BE2C (cell line): ENCODE results near the gene EVL.
"Not testable (repeated sequence)": the region's sequence is repeated elsewhere in the genome, so short reads cannot be mapped to it uniquely, and the experiment has no call there.

ENCODE experiments used
- DNase-seq: peaks from one replicate; pipeline ENCODE4 v3.0.0-alpha.2; 2020
- H3K27me3 ChIP-seq: fragments of 250-450 bp; sonication (Bioruptor Pico); 2 replicates; pipeline ENCODE4 v1.5.1; 2020; ENCODE audit warnings: mild to moderate bottlenecking
- H3K36me3 ChIP-seq: fragments of 250-450 bp; sonication (Bioruptor Pico); 2 replicates; pipeline ENCODE4 v1.5.1; 2020; ENCODE audit warnings: mild to moderate bottlenecking
- H3K4me1 ChIP-seq: fragments of 250-450 bp; sonication (Bioruptor Pico); 2 replicates; pipeline ENCODE4 v1.5.1; 2020
- H3K4me3 ChIP-seq: 2 replicates; pipeline ENCODE4 v1.5.1; 2011; ENCODE audit warnings: low read depth, low read length
- H3K9me3 ChIP-seq: fragments of 250-450 bp; sonication (Bioruptor Pico); 2 replicates; pipeline ENCODE4 v1.5.1; 2020
- TF ChIP-seq, protein P1 (sequence below): IDR thresholded peaks from 2 replicates; pipeline ENCODE4 v1.5.1; 2012; ENCODE audit warnings: mild to moderate bottlenecking, low read depth, low read length

EVL gene

DNA sequence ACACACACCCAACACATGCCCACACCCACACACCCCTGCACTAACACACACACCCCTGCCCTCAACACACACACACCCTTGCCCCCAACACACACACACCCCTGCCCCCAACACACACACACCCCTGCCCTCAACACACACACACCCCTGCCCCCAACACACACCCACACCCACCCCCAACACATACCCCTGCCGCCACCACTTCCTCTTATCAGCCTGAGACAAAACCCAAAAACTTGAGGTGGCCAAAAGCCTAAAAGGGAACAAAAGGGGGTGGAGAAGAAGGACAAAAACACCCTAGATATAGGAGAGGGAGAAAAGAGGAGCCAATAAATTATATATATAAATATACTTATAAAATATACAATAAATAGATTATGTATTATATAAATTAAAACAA lies 103.3 kb downstream of the EVL start:
- no peaks in the 10 kb centered on the region for H3K9me3 ChIP-seq
- no peaks in the 10 kb centered on the region for H3K4me1 ChIP-seq
- DNase-seq = no peak
- H3K36me3 ChIP-seq = no peaks in the 10 kb centered on the region
- no peak overlapping the region for H3K4me3 ChIP-seq
- TF ChIP-seq, protein P1, sequence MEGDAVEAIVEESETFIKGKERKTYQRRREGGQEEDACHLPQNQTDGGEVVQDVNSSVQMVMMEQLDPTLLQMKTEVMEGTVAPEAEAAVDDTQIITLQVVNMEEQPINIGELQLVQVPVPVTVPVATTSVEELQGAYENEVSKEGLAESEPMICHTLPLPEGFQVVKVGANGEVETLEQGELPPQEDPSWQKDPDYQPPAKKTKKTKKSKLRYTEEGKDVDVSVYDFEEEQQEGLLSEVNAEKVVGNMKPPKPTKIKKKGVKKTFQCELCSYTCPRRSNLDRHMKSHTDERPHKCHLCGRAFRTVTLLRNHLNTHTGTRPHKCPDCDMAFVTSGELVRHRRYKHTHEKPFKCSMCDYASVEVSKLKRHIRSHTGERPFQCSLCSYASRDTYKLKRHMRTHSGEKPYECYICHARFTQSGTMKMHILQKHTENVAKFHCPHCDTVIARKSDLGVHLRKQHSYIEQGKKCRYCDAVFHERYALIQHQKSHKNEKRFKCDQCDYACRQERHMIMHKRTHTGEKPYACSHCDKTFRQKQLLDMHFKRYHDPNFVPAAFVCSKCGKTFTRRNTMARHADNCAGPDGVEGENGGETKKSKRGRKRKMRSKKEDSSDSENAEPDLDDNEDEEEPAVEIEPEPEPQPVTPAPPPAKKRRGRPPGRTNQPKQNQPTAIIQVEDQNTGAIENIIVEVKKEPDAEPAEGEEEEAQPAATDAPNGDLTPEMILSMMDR = no peak
- no peaks in the 10 kb centered on the region for H3K27me3 ChIP-seq

DNA sequence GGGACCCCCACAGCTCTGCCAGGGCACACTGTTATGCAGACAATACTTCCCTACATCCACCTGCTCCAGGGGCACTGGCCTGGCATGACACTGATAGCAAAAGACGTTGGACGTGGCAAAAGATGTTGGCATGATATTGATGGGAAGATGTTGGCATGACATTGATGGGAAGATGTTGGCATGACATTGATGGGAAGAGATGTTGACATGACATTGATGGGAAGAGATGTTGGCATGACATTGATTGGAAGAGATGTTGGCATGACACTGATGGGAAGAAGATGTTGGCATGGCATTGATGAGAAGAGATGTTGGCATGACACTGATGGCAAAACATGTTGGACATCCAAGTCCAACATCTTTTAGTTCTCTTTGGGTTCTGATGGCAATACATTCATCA lies 105.7 kb downstream of the EVL start:
- TF ChIP-seq, protein P1 = no peak
- H3K9me3 ChIP-seq = no peaks in the 10 kb centered on the region
- no peaks in the 10 kb centered on the region for H3K4me1 ChIP-seq
- no peak for DNase-seq
- H3K4me3 ChIP-seq = no peak overlapping the region
- no peaks in the 10 kb centered on the region for H3K36me3 ChIP-seq
- H3K27me3 ChIP-seq = no peaks in the 10 kb centered on the region

DNA sequence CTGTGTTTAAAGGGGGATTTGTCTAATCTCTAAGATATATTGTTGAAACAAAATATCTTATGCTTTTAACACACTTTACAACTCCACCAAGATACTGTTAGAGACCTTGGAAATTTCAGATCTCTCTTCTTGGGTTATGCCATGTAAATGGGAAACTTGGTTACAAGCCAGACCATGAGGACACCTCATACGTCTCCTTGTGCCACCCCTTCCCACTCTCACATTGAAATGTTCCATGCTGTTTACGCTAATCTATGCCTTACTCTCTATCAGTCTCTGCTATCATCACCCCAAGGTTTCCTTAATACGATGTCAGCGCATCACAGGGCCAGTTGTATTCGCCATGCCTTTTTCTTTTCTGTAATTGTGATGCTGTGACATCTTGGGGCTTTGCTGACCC lies 107.6 kb downstream of the EVL start:
- Histone ChIP-seq H3K4me3 (no peak overlapping the region), H3K4me1 (peaks cover 7% of the 10 kb centered on the region), H3K9me3 (no peaks in the 10 kb centered on the region), H3K27me3 (no peaks in the 10 kb centered on the region), H3K36me3 (no peaks in the 10 kb centered on the region)
- DNase-seq = no peak
- TF ChIP-seq, protein P1 = no peak

DNA sequence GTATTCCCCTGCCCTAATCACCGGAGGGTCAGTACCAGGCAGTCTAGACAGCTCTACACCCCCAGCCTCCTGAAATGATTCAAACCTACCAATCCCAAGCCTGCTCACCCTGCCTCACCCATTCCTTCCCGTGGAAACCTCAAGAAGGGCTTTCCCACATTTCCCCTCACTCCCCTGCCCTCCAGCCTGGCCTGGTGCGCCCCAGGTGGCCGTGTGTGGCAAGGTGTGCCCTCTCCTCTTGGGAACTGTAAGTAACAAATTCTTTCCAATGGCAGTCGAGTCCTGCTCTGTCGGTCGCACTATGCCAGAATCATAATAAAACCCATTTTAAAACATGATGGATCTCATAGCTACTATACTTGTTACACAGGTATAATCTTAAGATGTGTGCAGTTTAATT lies 108.1 kb downstream of the EVL start:
- Histone ChIP-seq H3K4me1 (peaks cover 7% of the 10 kb centered on the region), H3K27me3 (no peaks in the 10 kb centered on the region), H3K9me3 (no peaks in the 10 kb centered on the region), H3K36me3 (no peaks in the 10 kb centered on the region), H3K4me3 (no peak overlapping the region)
- DNase-seq = no peak
- TF ChIP-seq, protein P1 = no peak

DNA sequence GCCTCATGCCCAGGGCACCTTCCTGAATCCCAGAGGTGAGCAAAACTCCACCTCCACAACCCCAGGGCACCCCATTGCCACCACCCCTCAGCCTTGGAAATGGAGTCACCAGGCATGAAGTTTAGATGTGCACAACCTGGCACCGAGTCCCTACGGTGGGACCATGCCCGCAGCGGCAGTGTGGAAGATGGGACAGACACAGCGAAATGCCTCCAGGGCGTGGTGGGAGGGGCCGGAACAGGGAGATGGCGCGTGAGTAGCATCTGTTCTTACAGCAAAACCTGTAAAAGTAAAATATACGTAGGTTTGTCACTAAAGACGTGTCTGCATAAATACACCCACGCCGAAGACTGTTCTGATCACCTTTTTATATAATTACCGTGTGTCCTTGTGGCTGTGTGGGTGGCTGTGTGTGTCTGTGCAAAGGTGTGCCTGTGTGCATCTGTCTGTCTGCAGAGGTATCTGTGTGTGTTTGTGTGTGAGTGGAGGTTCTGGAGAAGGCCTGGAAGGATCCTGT lies 111.6 kb downstream of the EVL start:
- Histone ChIP-seq H3K4me1 (peaks cover 7% of the 10 kb centered on the region), H3K4me3 (peak overlapping the region; percentile 10; the same call in 1 of the 2 replicates), H3K27me3 (no peaks in the 10 kb centered on the region), H3K9me3 (no peaks in the 10 kb centered on the region), H3K36me3 (no peaks in the 10 kb centered on the region)
- TF ChIP-seq, protein P1 = no peak
- peak; percentile 70 for DNase-seq

DNA sequence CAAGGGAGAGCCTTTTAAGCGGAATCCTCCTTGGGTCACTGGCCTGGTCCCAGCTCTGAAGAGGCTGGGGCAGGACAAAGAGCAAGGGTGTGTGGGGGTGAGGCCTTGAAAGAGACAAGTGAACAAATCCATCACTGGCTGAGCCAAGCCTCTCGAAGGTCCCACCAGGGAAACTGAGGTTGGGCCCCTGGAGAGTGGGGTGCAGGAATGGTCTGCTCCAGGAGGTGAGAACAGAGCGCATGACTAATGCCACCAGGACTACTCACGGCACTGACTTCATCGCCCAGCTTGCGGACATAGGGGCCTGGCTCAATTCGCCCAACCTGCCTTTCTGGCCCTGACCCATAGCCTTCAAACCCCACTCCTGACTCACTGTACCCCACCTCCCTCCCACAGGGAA lies 113.5 kb downstream of the EVL start:
- no peaks in the 10 kb centered on the region for H3K9me3 ChIP-seq
- no peaks in the 10 kb centered on the region for H3K36me3 ChIP-seq
- H3K4me1 ChIP-seq = peaks cover 7% of the 10 kb centered on the region
- TF ChIP-seq, protein P1 = no peak
- H3K27me3 ChIP-seq = no peaks in the 10 kb centered on the region
- no peak for DNase-seq
- no peak overlapping the region for H3K4me3 ChIP-seq

DNA sequence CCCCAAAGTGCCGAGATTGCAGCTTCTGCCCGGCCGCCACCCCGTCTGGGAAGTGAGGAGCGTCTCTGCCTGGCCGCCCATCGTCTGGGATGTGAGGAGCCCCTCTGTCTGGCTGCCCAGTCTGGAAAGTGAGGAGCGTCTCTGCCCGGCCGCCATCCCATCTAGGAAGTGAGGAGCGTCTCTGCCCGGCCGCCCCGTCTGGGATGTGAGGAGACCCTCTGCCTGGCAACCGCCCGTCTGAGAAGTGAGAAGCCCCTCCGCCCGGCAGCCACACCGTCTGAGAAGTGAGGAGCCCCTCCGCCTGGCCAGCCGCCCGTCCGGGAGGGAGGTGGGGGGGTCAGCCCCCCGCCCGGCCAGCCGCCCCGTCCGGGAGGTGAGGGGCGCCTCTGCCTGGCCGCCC lies 115.4 kb downstream of the EVL start:
- H3K9me3 ChIP-seq, DNase-seq, H3K4me3 ChIP-seq: not testable (repeated sequence)

DNA sequence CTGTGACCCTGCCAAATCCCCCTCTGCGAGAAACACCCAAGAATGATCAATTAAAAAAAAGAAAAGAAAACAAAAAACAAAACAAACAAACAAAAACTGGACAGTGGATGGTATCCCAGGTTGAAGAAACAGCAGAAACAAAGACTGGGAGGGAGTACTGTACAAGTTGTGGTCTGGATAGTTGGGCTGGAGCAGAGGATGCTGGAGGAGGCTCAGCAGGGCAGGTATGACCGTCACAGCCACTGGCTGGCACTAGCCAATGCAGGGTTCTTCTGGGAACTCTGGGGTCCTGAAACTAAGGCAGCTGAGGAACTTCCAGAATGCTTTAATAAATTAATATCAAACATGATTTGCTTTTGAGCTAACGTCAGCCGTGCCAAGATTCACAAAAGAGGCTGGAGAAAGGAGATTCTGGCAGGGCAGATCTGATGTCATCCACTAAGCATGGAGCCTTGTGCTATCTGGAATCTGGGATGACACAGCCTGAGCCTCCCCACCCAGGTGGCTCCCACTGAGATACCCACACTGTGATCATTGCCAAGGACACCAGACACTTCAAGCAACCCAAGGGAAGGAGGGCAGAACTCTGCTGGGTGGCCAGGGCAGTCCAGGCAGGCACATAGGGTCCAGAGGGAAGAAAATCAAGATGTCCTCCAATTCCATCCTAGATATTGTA lies 116.8 kb downstream of the EVL start:
- H3K4me1 ChIP-seq, H3K9me3 ChIP-seq, H3K36me3 ChIP-seq, H3K27me3 ChIP-seq, DNase-seq, H3K4me3 ChIP-seq: not testable (repeated sequence)

More for the DNA sequence above, 115.4 kb downstream of the EVL start:
- H3K36me3 ChIP-seq, H3K27me3 ChIP-seq, H3K4me1 ChIP-seq: not testable (repeated sequence)
